ENCODE data around the gene ZNF189.
"Not testable (repeated sequence)": the region's sequence is repeated elsewhere in the genome, so short reads cannot be mapped to it uniquely, and the experiment has no call there.

Gene ZNF189

GRCh38 chr9:101381118-101381517, 17.5 kb upstream of the ZNF189 start:
- ATAC-seq, result no peak

- no peak for ATAC-seq
Measured at GRCh38 chr9:101381833-101382342, 16.8 kb upstream of the ZNF189 start.

GRCh38 chr9:101383361-101383760, 15.3 kb upstream of the ZNF189 start:
- no peak for ATAC-seq

GRCh38 chr9:101384873-101385536, 13.6 kb upstream of the ZNF189 start, which contains the start of gene BAAT:
TSS of gene BAAT (minus strand) at chr9:101385006. CDS start at chr9:101371404, 13,602 bp downstream.
- ATAC-seq, result not testable (repeated sequence)

- ATAC-seq, result peak; percentile 55 to 56
Measured at GRCh38 chr9:101387871-101388506, 10.7 kb upstream of the ZNF189 start.

GRCh38 chr9:101388507-101388993, 10.1 kb upstream of the ZNF189 start:
- ATAC-seq, result no peak

- ATAC-seq, result no peak
Measured at GRCh38 chr9:101393135-101393534, 5.5 kb upstream of the ZNF189 start.

- no peak for ATAC-seq
Measured at GRCh38 chr9:101394687-101395086, 4.0 kb upstream of the ZNF189 start.

GRCh38 chr9:101397746-101398067, 944 bp upstream of the ZNF189 start:
- no peak for ATAC-seq

- no peak for ATAC-seq
Measured at GRCh38 chr9:101398930-101399642, 435 bp downstream of the ZNF189 start.

- no peak for ATAC-seq
Measured at GRCh38 chr9:101399643-101399970, 956 bp downstream of the ZNF189 start.

GRCh38 chr9:101400120-101400519, 1.5 kb downstream of the ZNF189 start:
- ATAC-seq, result no peak

- ATAC-seq, result no peak
Measured at GRCh38 chr9:101403516-101404285, 5.0 kb downstream of the ZNF189 start.

- no peak for ATAC-seq
Measured at GRCh38 chr9:101408374-101409078, 9.9 kb downstream of the ZNF189 start.

GRCh38 chr9:101409079-101409477, 10.4 kb downstream of the ZNF189 start:
- no peak for ATAC-seq

GRCh38 chr9:101414839-101415238, 16.2 kb downstream of the ZNF189 start:
- no peak for ATAC-seq

GRCh38 chr9:101415578-101415977, 16.9 kb downstream of the ZNF189 start:
- no peak for ATAC-seq

GRCh38 chr9:101417389-101417788, 18.7 kb downstream of the ZNF189 start:
- no peak for ATAC-seq

- no peak for ATAC-seq
Measured at GRCh38 chr9:101417977-101418376, 19.3 kb downstream of the ZNF189 start.

- ATAC-seq, result no peak
Measured at GRCh38 chr9:101418518-101419430, 20.1 kb downstream of the ZNF189 start.

GRCh38 chr9:101419863-101420262, 21.2 kb downstream of the ZNF189 start:
- no peak for ATAC-seq
